ENCODE results near the gene RCN1. TPM values are rescaled to one million over a fixed set of nuclear protein-coding genes. Genes with fewer than 3 reads are reported as not detected.
"Not testable (repeated sequence)": the region's sequence is repeated elsewhere in the genome, so short reads cannot be mapped to it uniquely, and the experiment has no call there.

The RCN1 gene
- total and polyA plus RNA-seq, 2 of the 8 experiments (the other 6 are each of a cell fraction or from before 2014, with no cell fraction given), result 45.1 to 123 TPM

GRCh38 chr11:32119139-32119538 is 28.3 kb downstream of the RCN1 start:
- DNase-seq (ENCODE audit: low read depth in 1 of 2, low spot score in 2 of 2), result not testable (repeated sequence)

More at GRCh38 chr11:32119139-32119538, 28.3 kb downstream of the RCN1 start:
- H3K23me2 ChIP-seq (ENCODE audit: low read depth, low read length); H2BK120ac ChIP-seq (replicated peaks; ENCODE audit: low read depth, low read length); H2BK5ac ChIP-seq (ENCODE audit: low read depth, low read length); H3K56ac ChIP-seq (replicated peaks; ENCODE audit: insufficient read length, low read depth, low read length); H2BK15ac ChIP-seq (ENCODE audit: low read length); H3K23ac ChIP-seq (ENCODE audit: insufficient read length); H3K9ac ChIP-seq (replicated peaks in 1 of 4; ENCODE audit: extremely low read depth in 1 of 4, low read depth in 3 of 4, low read length in 3 of 4); H3K27me3 ChIP-seq (replicated peaks in 1 of 4; ENCODE audit: control insufficient read depth in 3 of 4, extremely low read depth in 1 of 4, insufficient read depth in 3 of 4, low read length in 3 of 4); POLR2A ChIA-PET (ENCODE audit: partially characterized antibody); H3K36me3 ChIP-seq (ENCODE audit: control insufficient read depth in 2 of 4, insufficient read depth in 4 of 4, low read length in 3 of 4); H4K91ac ChIP-seq (replicated peaks; ENCODE audit: insufficient read length, low read length); FAIRE-seq; H3K79me2 ChIP-seq (ENCODE audit: control insufficient read depth in 1 of 2, insufficient read depth in 2 of 2, low read length in 2 of 2); H3K4me2 ChIP-seq (ENCODE audit: insufficient read depth in 1 of 2, low read depth in 2 of 2, low read length in 2 of 2); H3K4me1 ChIP-seq (replicated peaks in 1 of 4; ENCODE audit: control insufficient read depth in 3 of 4, insufficient read depth in 4 of 4, low read length in 3 of 4); H2AK5ac ChIP-seq (ENCODE audit: low read depth, low read length); H3K4me3 ChIP-seq (ENCODE audit: extremely low read depth in 1 of 4, insufficient read depth in 2 of 4, low read depth in 3 of 4, low read length in 4 of 4); CTCF ChIA-PET (ENCODE audit: partially characterized antibody); H3K27ac ChIP-seq (ENCODE audit: low read depth, low read length); H3K9me3 ChIP-seq (ENCODE audit: insufficient read depth in 2 of 2, low read depth in 1 of 2, low read length in 1 of 2); H2BK20ac ChIP-seq (ENCODE audit: low read length); H3K79me1 ChIP-seq (ENCODE audit: low read depth, low read length); H2BK12ac ChIP-seq (ENCODE audit: low read depth, low read length); H4K5ac ChIP-seq (ENCODE audit: insufficient read length, low read depth, low read length); H3K18ac ChIP-seq (ENCODE audit: extremely low read depth, low read length); H4K20me1 ChIP-seq (replicated peaks in 1 of 2; ENCODE audit: control insufficient read depth in 1 of 2, insufficient read depth in 2 of 2, low read length in 2 of 2); H3K4ac ChIP-seq (replicated peaks; ENCODE audit: insufficient read length, low read depth, low read length); H3K14ac ChIP-seq (ENCODE audit: insufficient read length); H2AFZ ChIP-seq (ENCODE audit: low read length); H4K8ac ChIP-seq (ENCODE audit: extremely low read depth, insufficient read depth, low read length): not testable (repeated sequence)
- 87% methylated on average over 4 of the region's 5 CpGs; no CpG with 5 or more reads in 1 of the 2 experiments for WGBS, 2 experiments (ENCODE audit: extremely low coverage in 1 of 2, insufficient coverage in 1 of 2, insufficient read length in 1 of 2, insufficient replicate concordance in 2 of 2, low coverage in 1 of 2, low lambda C conversion rate in 2 of 2, missing lambda C conversion rate in 1 of 2)
- peak; percentile 91 for TF ChIP-seq CEBPB (IDR thresholded peaks at IDR 0.05; ENCODE audit: low read depth, low read length)

All from H1 (cell line).